HG02938 (cell line): ENCODE data around the gene PHC1.

Source experiments
- ATAC-seq: cut with Tn5 transposase; IDR thresholded peaks from one replicate; pipeline ENCODE4 v1.9.1; 2021; ENCODE audit warnings: mild to moderate bottlenecking, moderate library complexity; ENCODE audit not compliant: unreplicated experiment

PHC1 gene

DNA sequence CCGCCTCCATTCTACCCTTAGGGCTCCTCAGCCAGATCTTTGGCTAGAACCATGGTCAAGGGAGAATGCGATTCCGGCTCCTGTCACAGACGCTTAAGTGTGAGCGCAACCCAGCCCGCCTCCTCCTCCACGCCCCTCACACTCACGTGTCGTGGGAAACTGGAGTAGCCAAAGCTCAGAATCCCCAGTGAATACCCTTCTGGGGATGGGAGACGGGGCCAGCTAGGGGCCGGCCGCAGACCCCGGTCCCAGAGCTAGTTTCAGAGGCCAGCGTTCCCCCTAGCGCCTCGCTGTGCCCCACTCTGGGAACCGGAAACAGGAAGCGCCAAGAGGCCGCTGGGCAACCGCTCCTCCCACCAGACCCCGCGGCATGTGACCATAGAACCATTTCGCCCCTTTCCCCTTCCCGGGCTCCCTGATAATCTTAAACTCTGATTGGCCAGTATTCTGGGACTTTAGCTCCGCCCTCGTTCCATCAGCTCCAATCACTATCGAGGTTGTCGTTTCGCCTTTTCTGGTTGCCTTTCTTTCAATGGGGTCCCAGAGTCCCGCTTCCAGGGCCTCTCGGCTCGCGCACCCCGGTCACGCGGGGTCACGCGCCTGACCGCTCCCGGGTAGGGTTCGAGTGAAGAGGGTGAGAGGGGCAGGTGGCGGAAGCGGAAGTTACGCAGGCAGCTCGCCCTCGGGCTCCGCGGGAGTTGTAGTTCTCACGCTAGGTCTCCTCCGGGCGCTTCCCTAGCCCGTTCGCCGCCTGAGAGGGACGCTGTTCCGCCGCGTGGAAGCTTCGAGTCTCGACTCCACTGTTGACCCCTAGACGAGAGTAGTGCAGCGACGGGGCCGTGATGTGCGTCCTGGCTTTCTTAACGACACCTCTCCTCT, 35.3 kb downstream of the PHC1 start, which contains the start of gene M6PR:
Gene M6PR, minus strand, starts transcription at position 304 of the 879 bp plus-strand sequence. CDS start 3,241 bp downstream, outside the sequence.
- peak; percentile 78 for ATAC-seq

DNA sequence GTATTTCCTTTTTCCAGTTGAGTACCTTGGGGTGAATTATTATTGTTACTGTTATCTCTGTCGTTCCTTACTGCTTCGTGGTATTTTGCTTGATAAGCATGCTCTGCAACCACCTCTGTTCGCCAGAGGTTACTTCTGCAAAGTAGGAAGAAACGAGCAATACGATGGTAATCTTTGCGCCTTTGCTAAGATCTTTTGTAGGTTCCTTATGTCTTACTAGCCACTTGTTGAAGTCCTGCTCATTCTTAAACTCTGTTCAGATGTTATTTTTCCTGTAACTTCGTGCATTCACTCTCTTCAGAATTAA, 35.9 kb downstream of the PHC1 start:
- ATAC-seq = no peak

DNA sequence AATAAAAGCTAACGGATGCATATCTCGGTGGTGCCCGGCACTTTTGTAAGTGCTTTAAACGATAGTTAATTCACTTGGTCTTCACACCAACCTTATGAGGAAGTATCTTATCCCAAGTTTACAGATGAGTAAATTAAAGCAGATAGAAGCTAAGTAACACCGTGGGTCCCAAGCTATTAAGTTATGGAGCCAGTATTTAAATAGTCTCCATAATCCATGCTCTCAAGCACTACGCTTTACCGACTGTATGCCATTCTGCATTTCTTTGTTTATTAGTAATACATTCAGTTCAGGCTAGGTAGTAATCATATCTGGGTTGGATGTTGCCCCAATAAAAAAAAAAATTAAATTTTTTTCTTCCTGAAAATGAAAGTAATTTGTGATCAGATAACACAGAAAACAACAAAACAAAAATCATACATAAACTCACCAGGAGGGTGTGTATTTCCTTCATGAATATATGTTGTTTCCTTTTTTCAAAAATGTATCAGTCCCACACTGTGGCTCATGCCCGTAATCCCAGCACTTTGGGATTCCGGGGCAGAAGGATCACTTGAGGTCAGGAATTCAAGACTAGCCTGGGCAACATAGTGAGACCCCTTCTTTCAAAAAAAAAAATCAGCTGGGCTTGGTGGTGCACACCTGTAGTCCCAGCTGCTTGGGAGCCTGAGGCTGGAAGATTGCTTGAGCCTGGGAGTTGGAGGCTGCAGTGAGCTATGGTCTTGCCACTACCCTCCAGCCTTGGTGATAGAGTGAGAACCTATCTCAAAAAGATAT, 36.6 kb downstream of the PHC1 start:
- no peak for ATAC-seq

DNA sequence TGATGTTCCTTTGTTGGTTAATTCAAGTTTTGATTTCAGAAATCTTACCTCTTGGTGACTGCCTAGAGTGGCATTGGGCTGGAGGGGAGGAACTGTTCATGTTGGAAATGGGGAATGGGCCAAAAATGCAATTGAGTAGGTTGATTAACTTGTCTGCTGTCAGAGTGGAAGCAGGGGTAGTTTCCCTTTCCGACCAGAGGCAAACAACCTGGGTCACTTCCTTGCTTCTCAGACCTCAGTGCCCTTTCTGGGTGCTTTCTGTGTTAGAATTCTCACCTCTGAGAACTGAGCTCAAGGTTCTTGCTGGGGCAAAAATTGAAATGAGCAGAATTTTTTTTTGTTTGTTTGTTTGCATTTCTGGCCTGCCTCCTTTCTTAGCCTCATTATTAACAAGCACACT, 37.4 kb downstream of the PHC1 start:
- ATAC-seq = no peak

DNA sequence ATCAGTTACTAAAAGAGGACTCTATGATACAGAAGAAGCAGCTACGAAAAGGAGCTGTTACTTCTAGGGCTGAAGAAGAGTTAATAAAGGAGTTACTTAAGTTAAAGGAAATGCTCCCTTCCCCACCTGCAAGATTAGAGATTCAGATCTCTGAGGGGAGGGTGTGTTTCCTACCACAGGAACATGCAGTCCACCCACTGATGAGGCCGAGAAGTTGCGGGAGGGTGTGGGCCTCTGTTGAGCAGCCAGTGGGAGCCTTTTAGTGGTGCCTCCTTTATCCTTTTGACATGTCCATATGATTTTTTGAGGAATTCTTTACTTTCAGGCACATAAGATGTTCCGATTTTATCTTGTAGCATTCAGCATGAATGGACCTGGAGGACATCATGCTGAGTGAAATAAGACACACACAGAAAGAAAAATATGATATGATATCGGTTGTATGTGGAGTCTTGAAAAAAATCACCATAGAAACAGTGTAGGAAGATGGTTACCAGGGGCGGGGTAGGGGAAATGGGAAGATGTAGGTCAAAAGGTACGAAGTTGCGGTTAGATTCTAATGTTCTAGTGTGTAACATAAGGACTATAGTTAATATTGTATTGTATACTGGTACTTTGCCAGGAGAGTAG, 39.6 kb downstream of the PHC1 start:
- no peak for ATAC-seq

DNA sequence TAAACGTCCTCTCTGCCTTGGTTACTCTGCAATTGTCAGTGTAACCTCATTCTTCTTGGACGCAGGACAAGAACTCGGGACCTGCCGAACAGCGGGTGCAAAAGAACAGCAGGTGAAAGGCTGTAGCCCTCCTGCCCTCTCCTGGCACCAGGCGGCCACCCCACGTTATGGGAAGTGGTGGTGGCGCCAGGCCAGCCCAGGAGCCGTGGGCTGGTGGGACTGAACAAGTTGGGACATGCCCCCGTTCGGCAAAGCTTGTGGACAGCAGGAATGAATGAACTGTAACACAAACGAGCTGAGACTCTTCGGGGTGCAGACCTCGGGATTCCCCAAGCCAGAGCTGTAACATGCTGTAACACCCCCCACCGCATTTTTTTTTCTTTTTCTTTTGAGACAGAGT, 41.8 kb downstream of the PHC1 start:
- no peak for ATAC-seq

DNA sequence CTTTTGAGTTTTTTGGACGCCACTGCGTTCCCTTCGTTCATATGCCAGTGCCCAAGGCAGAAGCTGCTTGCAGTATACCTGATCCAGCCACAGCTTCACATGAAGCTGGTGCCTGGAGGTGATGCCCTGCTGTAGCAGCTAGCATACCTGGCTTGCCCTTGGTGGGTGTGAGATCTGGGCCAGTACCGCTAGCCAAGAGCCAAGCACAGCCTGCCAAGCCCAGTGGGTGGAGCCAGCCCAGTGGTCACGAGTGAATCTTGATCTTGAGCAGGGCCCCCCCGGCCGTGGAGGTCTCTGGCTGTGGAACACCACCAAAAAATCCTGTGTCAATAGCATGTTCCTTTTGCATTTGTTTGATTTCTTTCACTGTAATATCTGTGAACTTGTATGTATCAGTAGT, 42.5 kb downstream of the PHC1 start:
- ATAC-seq = no peak

DNA sequence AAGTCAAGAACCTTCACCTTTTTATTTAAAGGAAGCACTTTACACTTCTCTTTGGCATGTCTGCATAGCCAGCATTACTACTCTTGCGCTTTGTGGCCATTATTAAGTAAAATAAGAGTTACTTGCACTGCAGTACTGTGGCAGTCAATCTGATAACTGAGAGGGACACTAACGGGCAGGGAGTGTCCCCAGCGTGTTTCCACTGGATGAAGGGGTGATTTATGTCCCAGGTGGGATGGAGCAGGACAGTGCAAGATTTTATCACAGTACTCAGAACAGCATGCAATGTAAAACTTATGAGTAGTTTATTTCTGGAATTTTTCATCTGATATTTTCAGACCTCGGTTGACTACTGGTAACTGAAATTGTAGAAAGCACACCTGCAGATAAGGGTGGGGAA, 43.3 kb downstream of the PHC1 start:
- ATAC-seq = no peak

DNA sequence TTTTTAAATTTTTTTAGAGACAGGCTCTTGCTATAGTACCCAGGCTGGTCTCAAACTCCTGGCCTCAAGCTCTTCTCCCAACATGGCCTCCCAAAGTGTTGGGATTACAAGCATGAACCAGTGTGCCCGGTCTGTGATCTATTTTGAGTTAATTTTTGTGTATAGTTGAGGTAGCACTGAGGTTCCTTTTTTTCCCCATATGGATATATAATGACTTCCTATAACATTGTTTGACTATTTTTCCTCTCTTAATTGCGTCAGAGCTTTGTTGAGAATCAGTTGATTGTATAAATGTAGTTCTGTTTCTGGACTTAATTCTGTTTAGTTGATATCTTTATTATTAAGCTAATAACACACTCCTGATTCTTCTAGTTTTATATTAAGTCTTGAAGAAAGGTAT, 43.8 kb downstream of the PHC1 start:
- ATAC-seq = no peak

DNA sequence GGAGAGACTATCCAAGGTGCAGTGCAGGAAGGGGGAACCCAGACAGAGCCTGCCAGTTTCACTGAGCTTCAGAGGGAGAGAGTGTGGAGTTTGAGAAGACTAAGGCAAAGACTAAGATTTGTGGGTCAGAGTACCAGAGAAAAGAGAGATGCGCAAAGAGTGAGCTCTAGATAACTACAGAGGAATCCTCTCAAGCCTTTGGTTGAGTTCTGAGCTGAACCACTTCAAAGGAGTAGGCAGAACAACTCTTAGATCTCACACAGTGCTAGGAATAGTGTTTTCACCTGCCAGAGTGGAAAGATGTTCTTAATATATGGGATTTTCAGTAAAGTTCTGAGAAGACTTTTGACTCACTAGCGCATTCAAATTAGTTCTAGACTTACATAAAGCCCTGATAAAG, 45.9 kb downstream of the PHC1 start:
- ATAC-seq = no peak

DNA sequence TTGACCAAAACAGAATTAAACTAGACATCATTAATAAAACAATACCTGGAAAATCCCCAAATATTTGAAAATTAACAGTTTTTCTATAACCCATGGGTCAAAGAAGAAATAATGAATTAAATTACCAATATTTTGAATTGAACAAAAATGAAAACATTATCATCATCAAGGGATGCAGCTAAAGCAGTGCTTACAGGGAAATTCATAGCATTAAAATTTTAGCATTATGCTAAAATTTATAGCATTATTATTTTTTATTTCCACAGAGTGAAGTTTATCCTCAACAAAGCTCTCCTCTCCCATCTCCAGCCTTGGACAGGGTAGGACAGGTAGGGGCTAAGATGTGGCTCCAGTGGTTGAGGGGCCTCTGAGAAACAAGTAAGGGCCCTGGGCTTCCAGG, 54.5 kb downstream of the PHC1 start:
- ATAC-seq = no peak

DNA sequence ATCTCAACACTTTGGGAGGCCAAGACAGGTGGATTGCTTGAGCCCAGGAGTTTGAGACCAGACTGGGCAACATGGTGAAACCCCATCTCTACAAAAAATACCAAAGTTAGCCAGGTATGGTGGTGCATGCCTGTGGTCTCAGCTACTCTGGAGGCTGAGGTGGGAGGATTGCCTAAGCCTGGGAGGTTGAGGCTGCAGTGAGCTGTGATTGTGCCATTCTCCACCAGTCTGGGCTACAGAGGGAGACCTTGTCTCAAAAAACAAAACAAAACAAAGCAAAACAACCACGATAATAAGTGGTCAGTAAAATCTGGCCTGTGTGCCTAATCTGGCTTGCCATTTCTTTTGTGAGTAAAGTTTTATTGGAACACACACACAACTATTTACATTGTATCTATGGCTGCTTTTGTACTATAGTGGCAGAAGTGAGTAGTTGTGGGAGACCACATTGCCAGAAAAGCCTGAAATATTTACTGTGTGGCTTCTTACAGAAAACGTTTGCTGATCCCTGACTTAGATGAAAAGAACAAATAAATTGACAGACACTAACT, 55.6 kb downstream of the PHC1 start:
- no peak for ATAC-seq

DNA sequence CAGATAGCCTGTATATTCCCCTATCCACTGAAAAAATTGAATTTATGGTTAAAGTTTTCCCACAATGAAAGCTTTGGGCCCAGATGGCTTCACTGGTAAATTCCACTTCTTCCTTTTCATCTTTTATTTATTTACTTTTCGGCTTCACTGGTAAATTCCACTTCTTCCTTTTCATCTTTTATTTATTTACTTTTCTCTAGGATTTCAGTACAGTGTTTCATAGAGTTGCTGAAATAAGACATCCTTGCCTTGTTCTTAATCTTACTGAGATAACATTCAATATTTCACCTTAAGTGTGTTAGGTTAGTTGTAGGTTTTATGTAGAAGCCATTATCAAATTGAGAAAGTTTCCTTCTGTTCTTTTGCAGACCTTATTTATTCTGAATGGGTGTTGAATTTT, 56.1 kb downstream of the PHC1 start:
- ATAC-seq = no peak

DNA sequence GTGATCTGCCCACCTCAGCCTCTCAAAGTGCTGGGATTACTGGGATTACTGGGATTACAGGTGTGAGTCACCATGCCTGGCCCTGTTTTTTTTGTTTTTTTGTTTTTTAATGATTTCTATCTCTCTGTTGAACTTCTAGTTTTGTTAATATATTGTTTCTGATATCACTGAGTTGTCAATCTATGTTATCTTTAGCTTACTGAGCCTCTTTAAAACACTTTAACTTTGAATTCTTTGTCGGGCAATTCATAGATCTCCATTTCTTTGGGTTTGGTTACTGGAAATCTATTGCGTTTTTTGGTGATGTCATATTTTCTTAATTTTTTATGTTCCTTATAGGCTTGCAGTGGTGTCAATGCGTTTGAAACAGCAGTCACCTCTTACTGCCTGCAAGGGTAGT, 65.8 kb downstream of the PHC1 start:
- ATAC-seq = no peak

DNA sequence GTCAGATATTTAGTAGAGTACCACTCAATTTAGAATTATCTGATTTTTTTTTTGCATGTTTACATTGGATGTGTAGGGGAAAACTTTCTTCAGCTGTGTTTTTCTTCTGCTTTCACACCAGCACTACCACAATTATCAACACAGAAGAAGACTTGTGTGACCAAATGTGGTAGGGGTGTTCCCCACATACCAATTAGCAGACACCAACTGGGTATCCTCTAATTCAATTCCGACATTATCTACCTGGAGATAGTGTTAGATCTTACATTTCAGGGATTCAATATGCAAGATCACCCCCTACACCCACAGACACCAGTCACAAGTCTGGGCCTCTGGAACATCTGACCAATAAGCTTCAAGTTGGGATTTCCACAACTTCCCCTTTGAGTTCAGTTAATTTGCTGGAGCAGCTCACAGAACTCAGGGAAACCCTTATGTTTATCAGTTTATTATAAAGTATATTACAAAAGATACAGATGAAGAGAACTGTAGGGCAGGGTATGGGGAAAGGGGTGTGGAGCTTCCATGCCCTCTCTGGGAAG, 71.0 kb downstream of the PHC1 start:
- ATAC-seq = no peak

DNA sequence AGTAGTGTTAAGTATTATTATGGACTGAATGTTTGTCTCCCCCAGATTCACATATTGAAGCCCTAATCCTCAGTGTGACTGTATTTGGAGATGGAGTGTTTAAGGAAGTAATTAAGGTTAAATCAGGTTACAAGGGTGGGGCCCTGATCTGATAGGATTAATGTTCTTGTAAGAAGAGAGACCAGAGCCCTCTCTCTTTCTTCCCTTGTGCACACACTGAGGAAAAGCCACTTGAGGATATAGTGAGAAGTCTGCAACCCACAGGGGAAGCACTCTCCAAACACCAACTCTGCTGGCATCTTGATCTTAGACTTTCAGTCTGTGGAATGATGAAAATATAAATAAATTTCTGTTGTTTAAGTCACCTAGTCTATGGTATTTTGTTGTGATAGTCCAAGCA, 72.9 kb downstream of the PHC1 start:
- ATAC-seq = no peak

DNA sequence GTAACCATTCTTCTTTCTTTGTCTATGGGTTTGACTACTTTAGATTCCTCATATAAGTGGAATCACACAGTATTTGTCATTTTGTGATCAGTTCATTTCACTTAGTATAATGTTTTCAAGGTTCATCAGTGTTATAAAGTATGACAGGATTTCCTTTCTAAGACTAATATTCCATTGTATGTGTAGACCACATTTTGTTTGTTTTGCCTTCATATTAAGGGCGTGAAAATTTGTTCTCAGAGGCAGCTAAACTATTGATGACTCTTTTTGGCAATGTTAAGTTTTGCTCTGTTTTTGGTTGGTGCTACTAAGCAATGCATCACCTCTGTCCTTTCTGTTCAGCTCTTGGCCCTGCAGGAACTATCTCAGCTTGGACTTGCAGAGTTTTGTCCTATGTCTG, 73.4 kb downstream of the PHC1 start:
- ATAC-seq = no peak

DNA sequence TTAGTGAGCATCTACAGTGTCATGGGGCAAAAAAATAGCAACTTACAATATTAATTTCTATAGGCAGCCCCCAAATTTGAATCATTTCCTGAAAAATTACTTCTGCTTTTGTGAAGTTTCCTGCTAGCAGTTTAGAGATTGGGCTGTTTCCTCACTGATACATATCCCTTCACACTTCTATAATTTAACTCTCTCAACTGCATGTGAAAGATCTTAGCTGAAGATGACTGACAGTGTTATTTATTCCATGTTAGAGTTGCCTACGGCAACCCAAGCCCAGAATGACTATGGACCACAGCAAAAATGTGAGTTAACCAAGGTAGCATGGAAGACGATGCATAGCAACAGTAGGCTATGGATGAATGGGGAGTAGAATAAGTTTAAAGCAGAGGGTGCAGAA, 75.1 kb downstream of the PHC1 start, which contains the start of gene KLRG1:
Gene KLRG1, plus strand, starts transcription at position 134 of the 400 bp plus-strand sequence. Its CDS starts 90 bp downstream, at position 224.
- ATAC-seq = no peak
